ENCODE data around the gene LRRC7.

The LRRC7 gene

GRCh38 chr1:70084314-70084915 is 516.7 kb downstream of the LRRC7 start:
- no peak for FAIRE-seq

GRCh38 chr1:70085521-70085920 is 517.8 kb downstream of the LRRC7 start:
- no peak for DNase-seq (ENCODE audit: low spot score)
- FAIRE-seq = no peak

More at GRCh38 chr1:70084314-70084915, 516.7 kb downstream of the LRRC7 start:
- no peak for DNase-seq (ENCODE audit: low spot score)

- DNase-seq (ENCODE audit: low spot score) = no peak
- no peak for FAIRE-seq
These were observed 519.2 kb downstream of the LRRC7 start for GRCh38 chr1:70086897-70087296.

GRCh38 chr1:70090141-70090540 is 522.4 kb downstream of the LRRC7 start:
- DNase-seq (ENCODE audit: low spot score) (no peak), FAIRE-seq (no peak)

- peak; percentile 15 for DNase-seq (ENCODE audit: low spot score)
These were observed 523.2 kb downstream of the LRRC7 start for GRCh38 chr1:70090875-70091274.

GRCh38 chr1:70091811-70092210 is 524.1 kb downstream of the LRRC7 start:
- no peak for DNase-seq (ENCODE audit: low spot score)
- FAIRE-seq = no peak

More at GRCh38 chr1:70090875-70091274, 523.2 kb downstream of the LRRC7 start:
- no peak for FAIRE-seq

GRCh38 chr1:70092526-70092925 is 524.8 kb downstream of the LRRC7 start:
- DNase-seq (ENCODE audit: low spot score) = no peak
- FAIRE-seq = no peak

- no peak for DNase-seq (ENCODE audit: low spot score)
- no peak for FAIRE-seq
These were observed 525.7 kb downstream of the LRRC7 start for GRCh38 chr1:70093250-70093975.

GRCh38 chr1:70101231-70101630 is 533.5 kb downstream of the LRRC7 start:
- DNase-seq (ENCODE audit: low spot score) = no peak
- no peak for FAIRE-seq

GRCh38 chr1:70101774-70102173 is 534.1 kb downstream of the LRRC7 start:
- DNase-seq (ENCODE audit: low spot score) (no peak), FAIRE-seq (no peak)

GRCh38 chr1:70103770-70104169 is 536.0 kb downstream of the LRRC7 start:
- FAIRE-seq (no peak), DNase-seq (ENCODE audit: low spot score) (no peak)

GRCh38 chr1:70109241-70109640 is 541.5 kb downstream of the LRRC7 start:
- DNase-seq (ENCODE audit: low spot score) (no peak), FAIRE-seq (no peak)

- DNase-seq (ENCODE audit: low spot score) (no peak), FAIRE-seq (no peak)
These were observed 545.1 kb downstream of the LRRC7 start for GRCh38 chr1:70112838-70113237.

GRCh38 chr1:70115315-70115714 is 547.6 kb downstream of the LRRC7 start:
- FAIRE-seq (no peak), DNase-seq (ENCODE audit: low spot score) (no peak)

- no peak for FAIRE-seq
These were observed 549.3 kb downstream of the LRRC7 start for GRCh38 chr1:70117046-70117445.

GRCh38 chr1:70134148-70134547 is 566.4 kb downstream of the LRRC7 start:
- no peak for FAIRE-seq
- DNase-seq (ENCODE audit: low spot score) = peak; percentile 4

More at GRCh38 chr1:70117046-70117445, 549.3 kb downstream of the LRRC7 start:
- DNase-seq (ENCODE audit: low spot score) = no peak

- DNase-seq (ENCODE audit: low spot score) (no peak), FAIRE-seq (no peak)
These were observed 572.6 kb downstream of the LRRC7 start for GRCh38 chr1:70140343-70140742.

GRCh38 chr1:70140894-70141293 is 573.2 kb downstream of the LRRC7 start:
- no peak for DNase-seq (ENCODE audit: low spot score)
- FAIRE-seq = no peak

- DNase-seq (ENCODE audit: low spot score) = no peak
- no peak for FAIRE-seq
These were observed 574.4 kb downstream of the LRRC7 start for GRCh38 chr1:70142075-70142474.

- no peak for DNase-seq (ENCODE audit: low spot score)
- FAIRE-seq = no peak
These were observed 575.4 kb downstream of the LRRC7 start for GRCh38 chr1:70143048-70143659.

- no peak for FAIRE-seq
- DNase-seq (ENCODE audit: low spot score) = no peak
These were observed 578.8 kb downstream of the LRRC7 start for GRCh38 chr1:70146488-70146887.

GRCh38 chr1:70150444-70150843 is 582.7 kb downstream of the LRRC7 start:
- no peak for FAIRE-seq
- no peak for DNase-seq (ENCODE audit: low spot score)

GRCh38 chr1:70153739-70154138 is 586.0 kb downstream of the LRRC7 start:
- FAIRE-seq (no peak), DNase-seq (ENCODE audit: low spot score) (no peak)
